CD4-positive, CD25-positive, alpha-beta regulatory T cell (primary cell): ENCODE data around the gene LEKR1. TPM values are rescaled to one million over a fixed set of nuclear protein-coding genes. Genes with fewer than 3 reads are reported as not detected.

Experiments used
- ATAC-seq, 2 donors: fragments of 150-1000 bp; cut with Tn5 transposase; one replicate each; pipeline ENCODE4 v1.10.0; 2021; ENCODE audit warnings: low read depth in 2 of 2, moderate number of reproducible peaks in 2 of 2, moderate library complexity in 1 of 2
- DNase-seq, 3 donors: peaks; one replicate each; pipeline versions ENCODE4 v3.0.0 to v3.0.0-alpha.2; 2012 to 2022; ENCODE audit warnings: mixed read lengths in 1 of 3
- H3K27ac ChIP-seq: one replicate; pipeline ENCODE4 v1.7.0; 2013; ENCODE audit warnings: mild to moderate bottlenecking, low read length; ENCODE audit not compliant: insufficient read depth, poor library complexity, severe bottlenecking
- H3K27me3 ChIP-seq: one replicate; pipeline ENCODE4 v1.7.0; 2013; ENCODE audit warnings: low read length; ENCODE audit not compliant: control insufficient read depth, insufficient read depth
- H3K36me3 ChIP-seq: one replicate; pipeline ENCODE4 v1.7.0; 2013; ENCODE audit warnings: mild to moderate bottlenecking, low read length, moderate library complexity; ENCODE audit not compliant: control insufficient read depth, insufficient read depth
- H3K4me1 ChIP-seq: 2 replicates; pipeline ENCODE4 v1.7.0; 2013; ENCODE audit warnings: mild to moderate bottlenecking, low read length; ENCODE audit not compliant: insufficient read depth, control insufficient read depth, poor library complexity, severe bottlenecking
- H3K4me3 ChIP-seq: one replicate; pipeline ENCODE4 v1.7.0; 2013; ENCODE audit warnings: low read depth, mild to moderate bottlenecking, low read length, moderate library complexity
- H3K9me3 ChIP-seq, 2 experiments: 1 replicate in 1 of 2; 2 replicates in 1 of 2; pipeline ENCODE4 v1.7.0; 2013; ENCODE audit warnings: low read length in 2 of 2, mild to moderate bottlenecking in 1 of 2, moderate library complexity in 1 of 2; ENCODE audit not compliant: control insufficient read depth in 2 of 2
- H3K27ac Mint-ChIP-seq, 3 donors: one replicate each; pipeline ENCODE4 v1.8.0; 2020 to 2022; ENCODE audit warnings: mild to moderate bottlenecking in 3 of 3, mixed read lengths in 3 of 3, moderate library complexity in 2 of 3
- H3K27me3 Mint-ChIP-seq: one replicate; pipeline ENCODE4 v1.8.0; 2022; ENCODE audit warnings: mild to moderate bottlenecking, mixed read lengths
- H3K36me3 Mint-ChIP-seq: one replicate; pipeline ENCODE4 v1.8.0; 2020; ENCODE audit warnings: mixed read lengths
- H3K4me1 Mint-ChIP-seq, 4 donors: one replicate each; pipeline ENCODE4 v1.8.0; 2020 to 2022; ENCODE audit warnings: mixed read lengths in 4 of 4, mild to moderate bottlenecking in 1 of 4
- H3K4me3 Mint-ChIP-seq, 4 donors: one replicate each; pipeline ENCODE4 v1.8.0; 2020 to 2022; ENCODE audit warnings: mild to moderate bottlenecking in 4 of 4, mixed read lengths in 4 of 4, moderate library complexity in 3 of 4
- H3K9me3 Mint-ChIP-seq, 7 donors: one replicate each; pipeline ENCODE4 v1.8.0; 2020 to 2022; ENCODE audit warnings: mixed read lengths in 7 of 7, mild to moderate bottlenecking in 3 of 7, moderate library complexity in 2 of 7
- polyA plus RNA-seq, 4 donors: library from polyadenylated mRNA; unstranded; fragments of 300-500 nt; fragmentation: Illumina TruSeq; gene quantifications; one replicate each; pipeline ENCODE4 v1.2.3, GENCODE V29; 2021
- total RNA-seq: library from RNA; stranded (reverse); gene quantifications from one replicate; pipeline ENCODE4 v1.2.3, GENCODE V29; 2022

The LEKR1 gene
- total and polyA plus RNA-seq, 5 donors from 2014 or later: 0.44 to 2.4 (median 0.99) TPM

- no peak overlapping the region for H3K4me3 Mint-ChIP-seq
- H3K27me3 Mint-ChIP-seq: peaks cover 4% of the 10 kb centered on the region
- peaks cover 0 to 8% (median 4%) of the 10 kb centered on the region in 4 donors for H3K4me1 Mint-ChIP-seq
- H3K36me3 Mint-ChIP-seq: no peaks in the 10 kb centered on the region
- ATAC-seq: no peak
- H3K9me3 ChIP-seq: no peaks in the 10 kb centered on the region
- no peak overlapping the region for H3K4me3 ChIP-seq
- no peak for DNase-seq
- H3K27me3 ChIP-seq: no peaks in the 10 kb centered on the region
- peaks cover 0 to 3% (median 0%) of the 10 kb centered on the region in 7 donors for H3K9me3 Mint-ChIP-seq
- no peaks in the 10 kb centered on the region for H3K36me3 ChIP-seq
- H3K4me1 ChIP-seq: no peaks in the 10 kb centered on the region
- H3K27ac Mint-ChIP-seq: no peak overlapping the region
- no peak overlapping the region for H3K27ac ChIP-seq
Observed at GRCh38 chr3:156975721-156976120, 149.6 kb downstream of the LEKR1 start.

GRCh38 chr3:156976933-156977332, 150.8 kb downstream of the LEKR1 start:
- Mint-ChIP-seq H3K9me3 (peaks cover 0 to 2% (median 0%) of the 10 kb centered on the region in 7 donors), H3K27me3 (peaks cover 8% of the 10 kb centered on the region), H3K4me3 (no peak overlapping the region), H3K36me3 (no peaks in the 10 kb centered on the region), H3K4me1 (peaks cover 0 to 8% (median 4%) of the 10 kb centered on the region in 4 donors), H3K27ac (no peak overlapping the region)
- H3K4me3 ChIP-seq: no peak overlapping the region
- DNase-seq: no peak
- H3K4me1 ChIP-seq: no peaks in the 10 kb centered on the region
- H3K27me3 ChIP-seq: peaks cover 2% of the 10 kb centered on the region
- H3K27ac ChIP-seq: no peak overlapping the region
- no peaks in the 10 kb centered on the region for H3K9me3 ChIP-seq
- no peak for ATAC-seq
- no peaks in the 10 kb centered on the region for H3K36me3 ChIP-seq

- Histone ChIP-seq H3K4me1 (no peaks in the 10 kb centered on the region), H3K9me3 (no peaks in the 10 kb centered on the region), H3K27me3 (peaks cover 2% of the 10 kb centered on the region), H3K4me3 (peak overlapping the region; percentile 7), H3K36me3 (no peaks in the 10 kb centered on the region), H3K27ac (no peak overlapping the region)
- Mint-ChIP-seq H3K4me3 (peak overlapping the region in 1 of 4 donors; percentile 7), H3K36me3 (no peaks in the 10 kb centered on the region), H3K9me3 (peaks cover 0 to 2% (median 0%) of the 10 kb centered on the region in 7 donors), H3K4me1 (peaks cover 0 to 8% (median 4%) of the 10 kb centered on the region in 4 donors), H3K27me3 (peaks cover 5% of the 10 kb centered on the region), H3K27ac (peak overlapping the region in 2 of 3 donors; percentile 13 to 50)
- DNase-seq (peak in 1 of 3 donors; percentile 45), ATAC-seq (peak in 1 of 2 donors; percentile 31)
Observed at GRCh38 chr3:156978481-156978961, 152.4 kb downstream of the LEKR1 start.

- ATAC-seq (no peak), DNase-seq (no peak)
- Mint-ChIP-seq H3K27me3 (peaks cover 5% of the 10 kb centered on the region), H3K36me3 (no peaks in the 10 kb centered on the region), H3K4me1 (peaks cover 0 to 8% (median 4%) of the 10 kb centered on the region in 4 donors), H3K9me3 (peaks cover 0 to 1% (median 0%) of the 10 kb centered on the region in 7 donors), H3K27ac (no peak overlapping the region), H3K4me3 (no peak overlapping the region)
- Histone ChIP-seq H3K36me3 (no peaks in the 10 kb centered on the region), H3K4me1 (no peaks in the 10 kb centered on the region), H3K9me3 (no peaks in the 10 kb centered on the region), H3K4me3 (no peak overlapping the region), H3K27me3 (peaks cover 3% of the 10 kb centered on the region), H3K27ac (no peak overlapping the region)
Observed at GRCh38 chr3:156981005-156981404, 154.9 kb downstream of the LEKR1 start.

GRCh38 chr3:156983559-156983958, 157.4 kb downstream of the LEKR1 start:
- Mint-ChIP-seq H3K9me3 (peaks cover 0 to 1% (median 0%) of the 10 kb centered on the region in 7 donors), H3K27ac (no peak overlapping the region), H3K36me3 (no peaks in the 10 kb centered on the region), H3K27me3 (peaks cover 9% of the 10 kb centered on the region), H3K4me3 (no peak overlapping the region), H3K4me1 (peaks cover 0 to 5% (median 4%) of the 10 kb centered on the region in 4 donors)
- Histone ChIP-seq H3K27ac (no peak overlapping the region), H3K27me3 (peaks cover 3% of the 10 kb centered on the region), H3K9me3 (no peaks in the 10 kb centered on the region), H3K4me1 (no peaks in the 10 kb centered on the region), H3K4me3 (no peak overlapping the region), H3K36me3 (no peaks in the 10 kb centered on the region)
- no peak for ATAC-seq
- no peak for DNase-seq

- Mint-ChIP-seq H3K27me3 (peaks cover 9% of the 10 kb centered on the region), H3K4me3 (no peak overlapping the region), H3K27ac (no peak overlapping the region), H3K9me3 (no peaks in the 10 kb centered on the region), H3K36me3 (no peaks in the 10 kb centered on the region), H3K4me1 (no peaks in the 10 kb centered on the region)
- DNase-seq (no peak), ATAC-seq (no peak)
- H3K27ac ChIP-seq: no peak overlapping the region
- H3K9me3 ChIP-seq: no peaks in the 10 kb centered on the region
- no peak overlapping the region for H3K4me3 ChIP-seq
- H3K4me1 ChIP-seq: no peaks in the 10 kb centered on the region
- H3K27me3 ChIP-seq: peaks cover 3% of the 10 kb centered on the region
- H3K36me3 ChIP-seq: no peaks in the 10 kb centered on the region
Observed at GRCh38 chr3:156985711-156986110, 159.6 kb downstream of the LEKR1 start.

GRCh38 chr3:156987946-156988345, 161.8 kb downstream of the LEKR1 start:
- DNase-seq (no peak), ATAC-seq (no peak)
- Histone ChIP-seq H3K27me3 (peaks cover 5% of the 10 kb centered on the region), H3K4me3 (no peak overlapping the region), H3K9me3 (no peaks in the 10 kb centered on the region), H3K27ac (no peak overlapping the region), H3K36me3 (no peaks in the 10 kb centered on the region), H3K4me1 (no peaks in the 10 kb centered on the region)
- Mint-ChIP-seq H3K4me3 (no peak overlapping the region), H3K27me3 (peaks cover 6% of the 10 kb centered on the region), H3K4me1 (no peaks in the 10 kb centered on the region), H3K27ac (no peak overlapping the region), H3K36me3 (no peaks in the 10 kb centered on the region), H3K9me3 (peaks cover 0 to 5% (median 0%) of the 10 kb centered on the region in 7 donors)

GRCh38 chr3:156997351-156997750, 171.2 kb downstream of the LEKR1 start:
- no peak for DNase-seq
- ATAC-seq: no peak
- H3K27me3 Mint-ChIP-seq: peaks cover 26% of the 10 kb centered on the region

More at GRCh38 chr3:156997351-156997750, 171.2 kb downstream of the LEKR1 start:
- H3K27me3 ChIP-seq: peaks cover 7% of the 10 kb centered on the region
- no peak overlapping the region for H3K4me3 Mint-ChIP-seq
- no peaks in the 10 kb centered on the region for H3K9me3 ChIP-seq
- H3K4me1 Mint-ChIP-seq: no peaks in the 10 kb centered on the region
- peaks cover 0 to 1% (median 0%) of the 10 kb centered on the region in 7 donors for H3K9me3 Mint-ChIP-seq
- no peaks in the 10 kb centered on the region for H3K36me3 ChIP-seq
- H3K27ac ChIP-seq: no peak overlapping the region
- H3K4me3 ChIP-seq: no peak overlapping the region
- no peaks in the 10 kb centered on the region for H3K4me1 ChIP-seq
- no peaks in the 10 kb centered on the region for H3K36me3 Mint-ChIP-seq
- H3K27ac Mint-ChIP-seq: no peak overlapping the region
